Measurements from ENCODE around the gene FAM3A.

The FAM3A gene

DNA sequence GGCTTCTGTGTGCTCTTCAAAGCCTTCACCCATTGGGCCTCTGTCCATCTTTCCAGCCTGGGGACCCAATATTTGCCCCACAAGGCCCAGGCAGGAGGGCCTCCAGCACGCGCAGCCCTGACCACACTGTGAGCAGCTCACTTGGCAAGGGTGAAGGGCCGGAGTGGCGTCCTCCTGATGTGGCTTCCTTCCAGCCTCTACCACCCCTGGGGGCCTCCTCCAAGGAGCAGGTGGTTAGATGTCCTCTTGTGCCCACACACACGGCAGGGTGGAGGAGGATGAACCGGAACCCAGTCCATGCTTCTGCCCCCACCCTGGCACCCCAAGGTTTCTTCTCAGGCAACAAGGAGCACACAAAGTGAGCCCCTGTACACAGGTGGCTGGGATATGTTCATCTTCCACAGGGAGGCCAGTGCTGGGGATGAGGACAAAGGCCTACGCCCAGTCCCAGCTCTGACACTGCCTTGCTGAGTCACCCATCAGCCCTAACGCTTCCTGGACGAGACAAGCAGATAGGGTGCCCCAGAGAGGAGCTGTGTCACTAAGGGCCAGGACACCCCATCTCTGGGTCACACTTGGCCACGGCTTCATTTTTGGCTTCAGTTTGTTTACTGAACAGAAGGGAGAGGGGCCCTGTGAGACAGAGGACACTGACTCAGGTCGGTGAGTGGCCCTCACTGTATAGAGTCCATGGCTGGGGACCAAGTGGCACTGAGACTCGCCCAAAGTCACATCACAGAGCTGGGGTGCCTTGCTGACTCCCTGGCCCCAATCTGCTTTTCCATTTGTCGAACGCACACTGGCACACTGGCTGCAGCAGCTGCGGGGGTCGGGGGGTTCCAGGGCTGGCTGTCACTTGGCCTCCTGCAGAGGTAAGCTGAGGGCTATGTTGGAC is 31.5 kb downstream of the FAM3A start:
- Histone ChIP-seq H3K9ac (ENCODE audit: low read depth, low read length) (peak overlapping the region; percentile 73; the same call in 1 of the 2 replicates), H3K4me3 (ENCODE audit: low read depth in 1 of 2, low read length in 2 of 2) (peak overlapping the region in 1 of 2 experiments; percentile 24; a peak in 1 of 4 replicates), H2AFZ (ENCODE audit: low read depth, low read length) (no peak overlapping the region), H3K9me3 (ENCODE audit: insufficient read depth, low read length, severe bottlenecking) (no peaks in the 10 kb centered on the region), H3K27ac (ENCODE audit: low read length) (no peak overlapping the region), H3K79me2 (ENCODE audit: insufficient read depth, low read length) (peaks cover 23% of the 10 kb centered on the region), H4K20me1 (ENCODE audit: insufficient read depth, low read length) (peaks cover 17% of the 10 kb centered on the region), H3K36me3 (ENCODE audit: insufficient read depth, low read length) (peaks cover 21% of the 10 kb centered on the region), H3K4me1 (ENCODE audit: insufficient read depth, low read length) (peaks cover 48% of the 10 kb centered on the region), H3K27me3 (ENCODE audit: insufficient read depth, low read length, poor library complexity) (no peaks in the 10 kb centered on the region), H3K4me2 (ENCODE audit: insufficient read depth, low read length) (peak overlapping the region; percentile 89)
- no peak for ATAC-seq (ENCODE audit: insufficient read depth, low read depth)
- DNase-seq, result no peak
- TF ChIP-seq EZH2 (IDR thresholded peaks at IDR 0.05; ENCODE audit: borderline replicate concordance, low read depth, low read length, severe bottlenecking), result no peak
- TF ChIP-seq, protein P1, sequence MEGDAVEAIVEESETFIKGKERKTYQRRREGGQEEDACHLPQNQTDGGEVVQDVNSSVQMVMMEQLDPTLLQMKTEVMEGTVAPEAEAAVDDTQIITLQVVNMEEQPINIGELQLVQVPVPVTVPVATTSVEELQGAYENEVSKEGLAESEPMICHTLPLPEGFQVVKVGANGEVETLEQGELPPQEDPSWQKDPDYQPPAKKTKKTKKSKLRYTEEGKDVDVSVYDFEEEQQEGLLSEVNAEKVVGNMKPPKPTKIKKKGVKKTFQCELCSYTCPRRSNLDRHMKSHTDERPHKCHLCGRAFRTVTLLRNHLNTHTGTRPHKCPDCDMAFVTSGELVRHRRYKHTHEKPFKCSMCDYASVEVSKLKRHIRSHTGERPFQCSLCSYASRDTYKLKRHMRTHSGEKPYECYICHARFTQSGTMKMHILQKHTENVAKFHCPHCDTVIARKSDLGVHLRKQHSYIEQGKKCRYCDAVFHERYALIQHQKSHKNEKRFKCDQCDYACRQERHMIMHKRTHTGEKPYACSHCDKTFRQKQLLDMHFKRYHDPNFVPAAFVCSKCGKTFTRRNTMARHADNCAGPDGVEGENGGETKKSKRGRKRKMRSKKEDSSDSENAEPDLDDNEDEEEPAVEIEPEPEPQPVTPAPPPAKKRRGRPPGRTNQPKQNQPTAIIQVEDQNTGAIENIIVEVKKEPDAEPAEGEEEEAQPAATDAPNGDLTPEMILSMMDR (IDR thresholded peaks at IDR 0.05; ENCODE audit: borderline replicate concordance, extremely low read depth, low read length, poor library complexity, severe bottlenecking), result no peak

DNA sequence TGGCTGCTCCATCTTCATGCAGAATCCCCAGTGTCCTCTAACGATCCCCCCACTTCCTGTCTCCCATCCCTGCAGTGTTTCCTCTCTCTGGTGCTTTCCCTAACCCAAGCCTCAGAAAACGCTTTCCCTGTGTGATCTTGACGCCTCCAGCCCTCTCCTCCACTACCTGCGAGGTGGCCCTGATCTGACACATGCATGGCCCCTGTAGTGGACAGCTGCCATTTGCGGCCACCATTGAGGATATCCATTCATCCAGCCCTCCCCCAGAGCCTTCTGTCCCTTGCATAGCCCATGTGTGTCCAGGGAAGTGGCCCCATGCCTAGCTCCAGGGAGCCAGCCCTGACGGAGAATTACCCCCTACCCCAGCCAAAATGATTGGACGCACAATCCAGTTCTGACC is 32.7 kb downstream of the FAM3A start:
- Histone ChIP-seq H3K9me3 (ENCODE audit: insufficient read depth, low read length, severe bottlenecking) (no peaks in the 10 kb centered on the region), H3K27ac (ENCODE audit: low read length) (no peak overlapping the region), H3K27me3 (ENCODE audit: insufficient read depth, low read length, poor library complexity) (no peaks in the 10 kb centered on the region), H3K4me3 (ENCODE audit: low read depth in 1 of 2, low read length in 2 of 2) (no peak overlapping the region), H3K79me2 (ENCODE audit: insufficient read depth, low read length) (peaks cover 20% of the 10 kb centered on the region), H3K4me2 (ENCODE audit: insufficient read depth, low read length) (no peak overlapping the region; the same call in 1 of the 2 replicates), H3K9ac (ENCODE audit: low read depth, low read length) (no peak overlapping the region), H3K36me3 (ENCODE audit: insufficient read depth, low read length) (peaks cover 21% of the 10 kb centered on the region), H4K20me1 (ENCODE audit: insufficient read depth, low read length) (peaks cover 17% of the 10 kb centered on the region), H2AFZ (ENCODE audit: low read depth, low read length) (no peak overlapping the region), H3K4me1 (ENCODE audit: insufficient read depth, low read length) (peaks cover 41% of the 10 kb centered on the region)
- ATAC-seq (ENCODE audit: insufficient read depth, low read depth) (no peak), DNase-seq (no peak)
- TF ChIP-seq, protein P1 (IDR thresholded peaks at IDR 0.05; ENCODE audit: borderline replicate concordance, extremely low read depth, low read length, poor library complexity, severe bottlenecking), result no peak
- TF ChIP-seq EZH2 (IDR thresholded peaks at IDR 0.05; ENCODE audit: borderline replicate concordance, low read depth, low read length, severe bottlenecking), result no peak

DNA sequence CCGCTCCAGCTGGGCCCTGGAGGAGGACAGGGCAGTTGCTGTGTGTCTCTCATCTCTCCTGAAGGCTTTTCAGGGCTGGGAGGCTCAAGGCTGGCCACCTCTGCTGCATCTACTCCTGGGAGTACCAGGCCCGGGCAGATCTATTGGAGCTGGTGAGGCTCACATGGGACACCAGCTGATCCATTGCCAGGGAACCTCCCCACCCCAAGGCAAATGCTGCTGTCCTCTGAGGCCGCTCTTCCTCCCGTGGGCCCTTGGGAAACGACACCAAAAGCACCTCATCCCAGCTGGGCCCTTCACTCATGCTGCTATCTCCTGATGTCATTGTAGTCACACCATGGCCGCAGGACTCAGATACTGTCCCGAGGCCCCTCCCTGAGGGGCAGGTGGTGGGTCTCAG is 33.2 kb downstream of the FAM3A start:
- Histone ChIP-seq H3K9me3 (ENCODE audit: insufficient read depth, low read length, severe bottlenecking) (no peaks in the 10 kb centered on the region), H4K20me1 (ENCODE audit: insufficient read depth, low read length) (peaks cover 17% of the 10 kb centered on the region), H3K4me2 (ENCODE audit: insufficient read depth, low read length) (no peak overlapping the region), H3K4me1 (ENCODE audit: insufficient read depth, low read length) (peaks cover 45% of the 10 kb centered on the region), H3K27ac (ENCODE audit: low read length) (no peak overlapping the region), H3K9ac (ENCODE audit: low read depth, low read length) (no peak overlapping the region), H3K79me2 (ENCODE audit: insufficient read depth, low read length) (peaks cover 26% of the 10 kb centered on the region), H3K36me3 (ENCODE audit: insufficient read depth, low read length) (peaks cover 21% of the 10 kb centered on the region), H3K4me3 (ENCODE audit: low read depth in 1 of 2, low read length in 2 of 2) (no peak overlapping the region), H3K27me3 (ENCODE audit: insufficient read depth, low read length, poor library complexity) (no peaks in the 10 kb centered on the region), H2AFZ (ENCODE audit: low read depth, low read length) (no peak overlapping the region)
- no peak for ATAC-seq (ENCODE audit: insufficient read depth, low read depth)
- no peak for DNase-seq
- no peak for TF ChIP-seq EZH2 (IDR thresholded peaks at IDR 0.05; ENCODE audit: borderline replicate concordance, low read depth, low read length, severe bottlenecking)
- TF ChIP-seq, protein P1 (IDR thresholded peaks at IDR 0.05; ENCODE audit: borderline replicate concordance, extremely low read depth, low read length, poor library complexity, severe bottlenecking), result no peak

Data from DND-41 (cell line).